ENCODE data around the gene FAM221A.
"Not testable (repeated sequence)": the region's sequence is repeated elsewhere in the genome, so short reads cannot be mapped to it uniquely, and the experiment has no call there.

FAM221A gene, protein sequence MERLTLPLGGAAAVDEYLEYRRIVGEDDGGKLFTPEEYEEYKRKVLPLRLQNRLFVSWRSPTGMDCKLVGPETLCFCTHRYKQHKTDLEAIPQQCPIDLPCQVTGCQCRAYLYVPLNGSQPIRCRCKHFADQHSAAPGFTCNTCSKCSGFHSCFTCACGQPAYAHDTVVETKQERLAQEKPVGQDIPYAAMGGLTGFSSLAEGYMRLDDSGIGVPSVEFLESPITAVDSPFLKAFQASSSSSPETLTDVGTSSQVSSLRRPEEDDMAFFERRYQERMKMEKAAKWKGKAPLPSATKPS

DNA sequence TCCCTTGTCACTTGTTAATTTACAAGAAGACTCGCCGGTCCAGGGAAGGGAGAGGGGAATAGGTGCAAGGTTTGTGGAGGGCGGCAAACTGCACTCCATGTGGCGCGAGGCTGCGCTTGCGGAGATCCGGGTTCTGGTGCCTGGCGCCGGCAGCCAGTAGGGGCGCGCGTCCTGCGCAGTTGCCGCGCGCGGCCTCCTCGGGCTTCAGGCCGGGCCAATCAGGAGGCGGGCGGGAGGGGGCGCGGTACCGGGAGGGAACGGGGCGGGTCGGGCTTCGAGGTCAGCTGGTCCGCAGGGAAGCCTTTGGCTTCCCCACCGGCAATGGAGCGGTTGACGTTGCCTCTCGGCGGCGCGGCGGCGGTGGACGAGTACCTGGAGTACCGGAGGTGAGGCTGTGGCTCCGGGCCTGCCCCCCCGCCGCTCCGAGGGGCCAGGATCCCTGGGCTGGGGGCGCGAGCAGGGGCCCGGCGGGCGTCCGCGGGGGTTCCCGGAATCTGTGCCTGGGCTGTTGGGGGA is at the start of gene FAM221A:
TSS of gene FAM221A (plus strand) at position 302 of the 516 bp plus-strand sequence. CDS start at position 322, 20 bp downstream.
- Mint-ChIP-seq H3K4me1 (peaks cover 16% of the 10 kb centered on the region), H3K27me3 (no peaks in the 10 kb centered on the region), H3K27ac (peak within 1 kb of the TSS; percentile 71), H3K9me3 (no peaks in the 10 kb centered on the region), H3K4me3 (peak within 1 kb of the TSS; percentile 86), H3K36me3 (ENCODE audit: low read depth) (no peaks in the 10 kb centered on the region)
- ATAC-seq = peak; percentile 95
- peak; percentile 86 for DNase-seq

DNA sequence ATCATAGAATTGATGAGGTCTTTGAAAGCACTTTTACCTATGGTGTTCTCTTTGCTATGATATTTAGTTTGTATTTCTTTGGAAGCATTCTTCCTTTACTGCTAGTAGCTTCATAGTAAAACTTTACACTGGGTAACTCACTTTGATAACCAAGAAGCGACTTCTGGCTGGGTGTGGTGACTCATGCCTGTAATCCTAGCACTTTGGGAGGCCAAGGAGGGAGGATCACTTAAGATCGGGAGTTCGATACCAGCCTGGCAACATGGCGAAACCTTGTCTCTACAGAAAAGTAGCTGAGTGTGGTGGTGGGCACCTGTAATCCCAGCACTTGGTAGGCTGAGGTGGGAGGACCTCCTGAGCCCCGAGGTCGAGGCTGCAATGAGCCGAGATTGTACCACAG is 46.6 kb upstream of the FAM221A start:
- no peaks in the 10 kb centered on the region for H3K27me3 Mint-ChIP-seq
- ATAC-seq = no peak
- no peak overlapping the region for H3K4me3 Mint-ChIP-seq
- peaks cover 2% of the 10 kb centered on the region for H3K36me3 Mint-ChIP-seq (ENCODE audit: low read depth)
- no peak overlapping the region for H3K27ac Mint-ChIP-seq
- DNase-seq = no peak
- H3K4me1 Mint-ChIP-seq = no peaks in the 10 kb centered on the region
- no peaks in the 10 kb centered on the region for H3K9me3 Mint-ChIP-seq

DNA sequence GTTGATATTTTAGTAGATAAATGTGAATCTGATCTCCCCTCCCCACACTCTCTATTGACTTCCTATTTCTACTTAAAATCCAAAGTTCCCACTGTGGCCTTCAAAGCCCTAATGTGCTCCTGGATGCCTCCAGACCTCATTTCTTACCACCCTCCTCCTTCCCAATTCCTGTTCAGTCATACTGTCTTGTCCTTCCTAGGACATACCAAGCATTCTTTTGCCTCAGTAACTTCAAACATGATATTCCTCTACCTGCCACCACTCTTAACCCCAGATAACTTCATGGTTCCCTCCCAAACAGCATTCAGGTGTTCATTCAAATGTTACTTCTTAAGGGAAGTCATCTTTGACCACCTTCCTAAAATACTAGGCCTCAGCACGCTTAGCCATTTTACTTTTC is 34.2 kb upstream of the FAM221A start:
- H3K4me3 Mint-ChIP-seq = no peak overlapping the region
- H3K36me3 Mint-ChIP-seq (ENCODE audit: low read depth) = no peaks in the 10 kb centered on the region
- ATAC-seq (no peak), DNase-seq (no peak)
- H3K27me3 Mint-ChIP-seq = no peaks in the 10 kb centered on the region
- no peak overlapping the region for H3K27ac Mint-ChIP-seq
- H3K4me1 Mint-ChIP-seq = peaks cover 5% of the 10 kb centered on the region
- no peaks in the 10 kb centered on the region for H3K9me3 Mint-ChIP-seq

DNA sequence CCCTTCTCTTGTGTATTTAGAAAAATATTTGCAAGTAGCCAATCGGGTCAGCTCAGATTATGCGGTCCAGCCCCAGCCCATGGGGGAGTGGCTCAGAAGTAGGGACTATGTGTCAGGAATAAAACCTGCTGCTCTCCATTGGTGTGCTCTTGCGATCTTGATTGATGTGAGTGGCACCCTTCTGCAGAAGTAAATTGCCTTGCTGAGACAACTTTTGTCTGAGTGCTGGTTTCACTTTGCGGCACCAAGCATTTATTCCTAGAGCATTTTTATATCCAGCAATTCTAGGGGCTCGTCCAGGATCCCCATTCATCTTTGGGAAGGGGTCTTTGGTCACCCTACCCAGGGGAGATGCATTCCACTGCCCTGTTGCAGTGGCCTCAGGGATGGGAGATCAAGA is 26.1 kb upstream of the FAM221A start:
- H3K4me3 Mint-ChIP-seq = no peak overlapping the region
- no peaks in the 10 kb centered on the region for H3K4me1 Mint-ChIP-seq
- no peaks in the 10 kb centered on the region for H3K27me3 Mint-ChIP-seq
- DNase-seq (no peak), ATAC-seq (no peak)
- peaks cover 7% of the 10 kb centered on the region for H3K36me3 Mint-ChIP-seq (ENCODE audit: low read depth)
- H3K9me3 Mint-ChIP-seq = peaks cover 31% of the 10 kb centered on the region
- H3K27ac Mint-ChIP-seq = no peak overlapping the region

DNA sequence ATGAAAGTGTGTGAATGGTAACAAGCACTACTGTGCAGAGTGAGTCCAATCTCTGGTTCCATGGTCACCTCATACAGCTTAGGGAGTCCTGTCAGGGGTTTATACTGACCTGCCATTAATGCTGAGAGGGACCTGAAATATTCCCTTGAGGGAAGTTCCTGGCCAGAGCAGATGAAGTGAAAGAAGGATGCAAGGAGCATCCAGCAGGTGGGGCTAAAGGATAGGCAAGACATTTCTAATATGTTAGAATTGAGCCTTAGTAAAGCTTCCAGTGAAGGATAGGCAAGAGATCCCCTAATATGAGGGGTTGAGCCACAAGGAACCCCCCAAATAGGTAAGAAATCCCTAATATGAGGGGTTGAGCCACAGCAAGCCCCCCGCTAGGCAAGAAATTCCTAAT is 25.5 kb upstream of the FAM221A start:
- H3K27ac Mint-ChIP-seq = no peak overlapping the region
- ATAC-seq (no peak), DNase-seq (no peak)
- H3K4me3 Mint-ChIP-seq = no peak overlapping the region
- no peaks in the 10 kb centered on the region for H3K4me1 Mint-ChIP-seq
- peaks cover 35% of the 10 kb centered on the region for H3K9me3 Mint-ChIP-seq
- peaks cover 7% of the 10 kb centered on the region for H3K36me3 Mint-ChIP-seq (ENCODE audit: low read depth)
- H3K27me3 Mint-ChIP-seq = no peaks in the 10 kb centered on the region

DNA sequence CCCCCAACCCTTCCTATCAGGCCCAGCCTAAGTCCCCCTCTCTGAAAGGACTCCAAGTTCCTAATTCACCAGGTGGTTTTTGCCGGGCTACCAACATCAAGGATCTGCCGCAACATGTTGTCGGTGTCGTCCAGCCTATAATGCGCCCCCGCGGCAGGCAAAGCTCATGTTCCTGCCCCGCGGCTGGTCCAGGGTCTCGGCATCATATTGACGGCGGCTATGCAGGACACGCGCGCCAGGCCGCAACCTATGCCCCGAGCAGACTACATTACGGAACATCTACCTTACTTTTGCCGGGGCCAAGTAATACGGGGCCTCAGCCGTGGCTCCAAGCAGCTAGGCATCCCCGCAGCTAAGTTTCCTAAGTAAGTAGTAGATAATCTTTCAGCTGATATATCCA is 24.6 kb upstream of the FAM221A start:
- H3K27ac Mint-ChIP-seq = no peak overlapping the region
- ATAC-seq = no peak
- no peaks in the 10 kb centered on the region for H3K27me3 Mint-ChIP-seq
- no peak overlapping the region for H3K4me3 Mint-ChIP-seq
- peaks cover 7% of the 10 kb centered on the region for H3K36me3 Mint-ChIP-seq (ENCODE audit: low read depth)
- DNase-seq = no peak
- no peaks in the 10 kb centered on the region for H3K4me1 Mint-ChIP-seq
- H3K9me3 Mint-ChIP-seq = peaks cover 36% of the 10 kb centered on the region

DNA sequence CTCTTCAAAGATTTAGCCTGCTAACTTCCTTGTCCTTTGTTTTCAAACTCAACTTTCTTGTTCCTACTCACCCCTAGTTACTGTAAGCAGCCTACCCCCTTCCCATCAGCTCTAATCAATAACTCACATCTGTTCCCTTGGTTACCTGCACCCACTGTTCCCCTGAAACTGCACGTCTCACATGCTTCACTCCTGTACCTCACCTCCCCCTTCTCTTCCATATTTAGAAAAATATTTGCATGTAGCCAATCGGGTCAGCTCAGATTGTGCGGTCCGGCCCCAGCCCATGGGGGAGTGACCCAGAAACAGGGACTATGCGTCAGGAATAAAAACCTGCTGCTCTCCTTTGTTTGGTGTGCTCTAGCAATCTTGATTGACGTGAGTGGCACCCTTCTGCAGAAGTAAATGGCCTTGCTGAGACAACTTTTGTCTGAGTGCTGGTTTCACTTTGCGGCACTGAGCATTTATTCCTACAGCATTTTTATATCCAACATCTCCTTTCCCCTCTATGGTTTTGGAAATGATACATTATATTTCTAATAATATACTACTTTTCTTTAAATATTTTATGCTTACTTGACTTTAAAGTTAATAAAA is 21.1 kb upstream of the FAM221A start:
- H3K4me1 Mint-ChIP-seq = no peaks in the 10 kb centered on the region
- no peak overlapping the region for H3K27ac Mint-ChIP-seq
- no peaks in the 10 kb centered on the region for H3K27me3 Mint-ChIP-seq
- H3K36me3 Mint-ChIP-seq (ENCODE audit: low read depth) = peaks cover 3% of the 10 kb centered on the region
- no peak for ATAC-seq
- no peak for DNase-seq
- no peak overlapping the region for H3K4me3 Mint-ChIP-seq
- H3K9me3 Mint-ChIP-seq = peaks cover 32% of the 10 kb centered on the region

DNA sequence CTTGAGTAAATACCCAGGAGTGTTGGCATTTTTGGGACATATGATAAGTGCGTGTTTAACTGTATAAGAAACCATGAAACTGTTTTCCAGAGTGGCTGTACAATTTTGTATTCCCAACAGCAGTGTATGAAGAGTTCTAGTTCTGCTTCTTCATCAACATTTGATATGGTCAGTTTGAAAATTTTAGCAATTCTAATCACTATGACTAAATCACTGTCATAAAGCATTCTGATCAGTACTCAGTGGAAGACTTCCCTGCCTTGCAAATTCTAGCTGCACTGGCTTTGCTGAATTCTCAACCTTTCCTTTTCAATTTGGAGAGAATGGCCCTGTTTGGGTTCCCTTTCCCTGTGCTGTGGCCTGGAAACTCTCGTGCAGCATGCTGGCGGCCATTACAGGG is 18.6 kb upstream of the FAM221A start:
- peaks cover 20% of the 10 kb centered on the region for H3K9me3 Mint-ChIP-seq
- H3K4me3 Mint-ChIP-seq = no peak overlapping the region
- no peaks in the 10 kb centered on the region for H3K27me3 Mint-ChIP-seq
- H3K27ac Mint-ChIP-seq = no peak overlapping the region
- DNase-seq = no peak
- ATAC-seq = no peak
- H3K36me3 Mint-ChIP-seq (ENCODE audit: low read depth) = no peaks in the 10 kb centered on the region
- H3K4me1 Mint-ChIP-seq = no peaks in the 10 kb centered on the region

DNA sequence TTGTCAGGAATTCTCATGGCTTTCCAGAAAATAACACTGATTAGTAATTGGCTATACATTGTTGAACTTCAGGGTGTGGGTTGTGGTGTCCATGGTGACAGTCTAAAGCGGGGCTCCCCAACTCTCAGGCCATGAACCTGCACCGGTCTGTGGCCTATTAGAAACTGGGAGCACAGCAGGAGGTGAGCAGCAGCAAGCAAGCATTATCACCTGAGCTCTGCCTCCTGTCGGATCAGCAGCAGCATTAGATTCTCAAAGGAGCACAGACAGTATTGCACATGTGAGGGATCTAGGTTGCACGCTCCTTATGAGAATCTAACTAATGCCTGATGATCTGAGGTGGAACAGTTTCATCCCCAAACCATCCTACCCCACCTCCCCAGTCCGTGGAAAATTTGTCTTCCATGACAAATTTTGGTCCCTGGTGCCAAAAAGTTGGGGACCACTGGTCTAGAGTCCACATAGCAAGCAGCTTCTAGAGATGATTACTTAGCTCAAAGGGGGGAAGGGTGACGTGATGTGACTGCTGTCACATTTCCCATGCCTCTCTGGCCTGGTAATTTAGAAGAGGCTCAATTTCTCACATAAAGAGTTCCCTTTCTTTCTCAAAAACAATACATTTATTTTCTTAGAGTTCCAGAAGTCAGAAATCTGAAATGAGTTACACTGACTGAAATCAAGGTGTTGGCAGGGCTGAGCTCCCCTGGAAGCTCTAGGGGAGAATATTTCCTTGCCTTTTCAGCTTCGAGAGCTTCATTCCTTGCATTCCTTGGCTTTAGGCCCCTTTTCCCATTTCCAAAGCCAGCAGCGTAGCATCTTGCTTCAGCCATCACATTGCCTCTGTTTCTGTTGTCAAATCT is 17.6 kb upstream of the FAM221A start:
- ATAC-seq = no peak
- no peaks in the 10 kb centered on the region for H3K27me3 Mint-ChIP-seq
- no peaks in the 10 kb centered on the region for H3K4me1 Mint-ChIP-seq
- no peak overlapping the region for H3K4me3 Mint-ChIP-seq
- DNase-seq = no peak
- H3K36me3 Mint-ChIP-seq (ENCODE audit: low read depth) = no peaks in the 10 kb centered on the region
- peaks cover 11% of the 10 kb centered on the region for H3K9me3 Mint-ChIP-seq
- no peak overlapping the region for H3K27ac Mint-ChIP-seq

DNA sequence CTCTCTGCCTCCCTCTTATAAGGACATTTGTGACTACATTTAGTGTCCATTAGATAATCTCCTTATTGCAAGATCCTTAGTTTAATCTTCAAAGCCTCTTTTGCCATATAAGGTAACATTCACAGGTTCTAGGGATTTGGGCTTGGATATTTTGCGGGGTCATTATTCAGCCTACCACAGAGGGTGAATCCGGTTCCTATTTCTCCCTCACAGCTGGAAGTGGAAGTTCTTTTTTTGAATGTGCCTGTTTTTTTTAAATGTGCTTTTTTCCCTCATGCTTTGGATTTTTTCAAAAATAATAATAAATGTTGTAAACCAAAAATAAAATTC is 17.1 kb upstream of the FAM221A start:
- DNase-seq = no peak
- ATAC-seq = no peak
- Mint-ChIP-seq H3K4me3 (no peak overlapping the region), H3K36me3 (ENCODE audit: low read depth) (no peaks in the 10 kb centered on the region), H3K4me1 (no peaks in the 10 kb centered on the region), H3K9me3 (peaks cover 11% of the 10 kb centered on the region), H3K27me3 (no peaks in the 10 kb centered on the region), H3K27ac (no peak overlapping the region)

DNA sequence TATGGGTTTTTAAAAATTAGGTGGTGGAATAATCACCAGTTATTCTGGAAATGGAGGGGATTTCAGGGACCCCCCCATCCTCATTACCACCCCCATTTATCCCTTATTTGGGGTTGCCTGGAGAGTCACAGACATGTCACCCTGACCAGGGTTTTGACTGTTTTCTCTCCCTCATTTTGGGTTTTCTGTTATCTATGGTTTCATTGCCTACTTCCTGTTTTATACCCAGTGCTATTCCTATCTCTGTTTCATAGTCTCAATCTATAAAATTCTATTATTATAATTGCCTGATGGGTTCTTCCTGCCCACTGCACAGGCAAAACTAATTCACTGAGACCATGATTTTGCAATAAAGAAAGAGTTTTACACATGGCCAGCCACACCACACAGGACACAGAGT is 15.9 kb upstream of the FAM221A start:
- ATAC-seq = no peak
- H3K36me3 Mint-ChIP-seq (ENCODE audit: low read depth) = no peaks in the 10 kb centered on the region
- peaks cover 4% of the 10 kb centered on the region for H3K9me3 Mint-ChIP-seq
- DNase-seq = no peak
- H3K4me3 Mint-ChIP-seq = no peak overlapping the region
- no peaks in the 10 kb centered on the region for H3K4me1 Mint-ChIP-seq
- H3K27me3 Mint-ChIP-seq = no peaks in the 10 kb centered on the region
- no peak overlapping the region for H3K27ac Mint-ChIP-seq

DNA sequence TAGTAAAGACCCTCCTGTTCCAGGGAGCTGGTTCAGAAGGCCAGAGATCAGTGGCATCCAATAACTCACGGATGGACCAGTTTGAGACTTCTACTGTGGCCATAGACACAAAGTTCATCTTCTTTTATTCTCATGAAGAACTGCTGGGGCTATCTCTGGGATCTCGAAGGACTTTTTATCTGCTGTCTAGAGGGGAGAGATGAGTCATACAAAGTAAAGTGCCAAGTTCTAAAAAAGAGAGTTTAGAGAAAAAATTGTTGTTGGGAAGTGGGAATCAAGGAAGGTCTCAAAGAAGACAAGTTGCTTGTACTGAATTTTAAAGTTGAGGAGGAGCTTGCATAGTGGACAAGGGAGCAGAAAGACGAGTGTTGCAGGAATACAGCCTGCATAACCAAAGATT is 8.0 kb upstream of the FAM221A start:
- H3K27ac Mint-ChIP-seq = no peak overlapping the region
- DNase-seq (no peak), ATAC-seq (no peak)
- no peak overlapping the region for H3K4me3 Mint-ChIP-seq
- no peaks in the 10 kb centered on the region for H3K9me3 Mint-ChIP-seq
- H3K27me3 Mint-ChIP-seq = peaks cover 10% of the 10 kb centered on the region
- H3K36me3 Mint-ChIP-seq (ENCODE audit: low read depth) = no peaks in the 10 kb centered on the region
- no peaks in the 10 kb centered on the region for H3K4me1 Mint-ChIP-seq

DNA sequence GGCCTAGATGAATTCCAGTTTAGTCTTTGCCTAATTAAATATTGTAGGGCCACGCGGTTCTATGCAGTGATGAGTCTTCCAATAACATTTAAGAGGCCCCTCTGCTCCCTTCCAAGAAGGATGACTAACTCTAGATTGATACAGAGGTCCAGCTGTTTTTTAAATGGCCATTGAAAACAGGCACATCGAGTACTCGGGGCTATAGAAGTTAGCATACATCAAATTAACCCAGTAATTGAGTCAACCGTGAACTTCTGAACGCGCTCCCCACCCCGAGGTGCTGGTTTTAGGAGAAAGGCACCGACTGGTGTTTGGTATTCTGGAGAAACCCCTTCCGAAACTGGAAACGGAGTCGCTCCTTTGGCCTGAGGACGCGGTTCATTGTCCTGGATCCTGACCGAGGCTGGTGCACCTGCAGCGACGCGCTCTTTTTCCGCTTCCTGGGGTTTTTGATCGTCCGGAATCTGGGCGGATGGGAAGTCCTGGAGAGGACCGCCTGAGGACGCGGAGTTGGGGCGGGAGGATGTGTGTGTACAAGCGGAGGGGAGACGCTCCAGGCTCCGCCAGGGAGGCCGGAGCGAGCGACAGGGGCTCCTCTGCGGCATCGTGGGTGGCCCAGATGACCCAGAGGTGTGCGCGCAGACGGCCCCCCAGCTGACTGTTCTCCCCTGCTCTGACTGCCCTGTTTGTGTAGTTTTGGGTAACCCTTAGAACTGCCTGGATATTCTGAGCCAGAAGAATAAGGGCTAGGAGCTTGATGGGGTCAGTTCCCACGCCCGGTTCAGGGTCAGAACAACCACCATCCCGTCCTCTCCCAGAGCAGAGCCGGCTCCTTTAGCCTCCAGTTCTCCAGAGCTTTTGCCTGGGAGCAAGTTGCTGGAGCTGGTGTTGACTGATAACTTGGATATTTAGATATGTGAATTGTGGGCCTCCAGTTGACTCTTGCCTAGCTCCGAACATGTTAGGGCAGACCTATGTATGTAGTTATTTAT is 711 bp downstream of the FAM221A start:
- DNase-seq (peak; percentile 46), ATAC-seq (peak; percentile 58)
- Mint-ChIP-seq H3K4me1 (peaks cover 16% of the 10 kb centered on the region), H3K27ac (peak overlapping the region; percentile 67), H3K36me3 (ENCODE audit: low read depth) (no peaks in the 10 kb centered on the region), H3K9me3 (no peaks in the 10 kb centered on the region), H3K27me3 (no peaks in the 10 kb centered on the region), H3K4me3 (peak overlapping the region; percentile 86)

DNA sequence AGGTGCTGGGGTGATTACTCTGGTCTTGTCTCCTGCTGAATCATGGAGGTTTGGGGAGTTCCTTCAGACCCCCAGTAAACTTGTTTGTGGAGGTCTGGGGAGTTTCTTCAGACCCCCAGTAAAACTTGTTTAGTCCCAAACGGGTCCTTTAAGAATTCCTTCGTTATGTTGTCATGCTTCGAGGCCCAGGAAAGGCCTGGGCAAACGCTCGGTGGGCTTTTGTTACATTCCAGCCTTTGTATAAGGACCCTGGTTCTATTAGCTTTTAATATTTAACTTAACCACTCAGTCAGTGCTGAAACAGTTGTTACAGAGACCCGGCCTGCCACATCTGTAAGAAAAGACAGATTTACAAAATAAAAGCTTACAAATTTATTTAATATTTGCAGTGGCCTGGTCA is 4.0 kb downstream of the FAM221A start:
- not testable (repeated sequence) for H3K4me3 Mint-ChIP-seq; H3K9me3 Mint-ChIP-seq; ATAC-seq; DNase-seq; H3K27ac Mint-ChIP-seq; H3K36me3 Mint-ChIP-seq (ENCODE audit: low read depth); H3K27me3 Mint-ChIP-seq
- peaks cover 13% of the 10 kb centered on the region for H3K4me1 Mint-ChIP-seq

All from activated naive CD8-positive, alpha-beta T cell treated with anti-CD3 and anti-CD28 coated beads, Interleukin-2, amount 50 U/mL, for 24 hours (primary cell).